Gastrocnemius medialis (tissue), 4 donors: Measurements from ENCODE around the gene TPSB2.
"Not testable (repeated sequence)": the region's sequence is repeated elsewhere in the genome, so short reads cannot be mapped to it uniquely, and the experiment has no call there.

ENCODE experiments used
- CTCF ChIP-seq, 5 experiments: fragments of 450-650 bp in 3 of 5; fragments of 200-600 bp in 2 of 5; sonication (generic) in 2 of 5; IDR thresholded peaks in 4 of 5; conservative IDR thresholded peaks in 1 of 5; 1 replicate in 4 of 5; 2 replicates in 1 of 5; pipeline ENCODE4 v1.5.1; 2016 to 2019; ENCODE audit warnings: antibody characterized with exemption in 5 of 5, mild to moderate bottlenecking in 3 of 5, moderate library complexity in 3 of 5
- POLR2A ChIP-seq, 2 donors: fragments of 450-650 bp; IDR thresholded peaks; one replicate each; pipeline ENCODE4 v1.6.1; 2017; ENCODE audit warnings: antibody characterized with exemption in 2 of 2, mild to moderate bottlenecking in 2 of 2, moderate library complexity in 2 of 2

- not testable (repeated sequence) for TF ChIP-seq CTCF (IDR thresholded peaks at IDR 0.05 in 4 of 5, conservative IDR thresholded peaks at IDR 0.05 in 1 of 5); POLR2A (IDR thresholded peaks at IDR 0.05)
Observed at GRCh38 chr16:1255276-1256122, 25.5 kb upstream of the TPSB2 start, which contains the start of gene TPSD1.
